Measurements from ENCODE around the gene JAG2. TPM values are rescaled to one million over a fixed set of nuclear protein-coding genes. Genes with fewer than 3 reads are reported as not detected.

The JAG2 gene
- total and polyA plus RNA-seq, 2 donors from 2014 or later = 6.3 to 26.1 TPM

DNA sequence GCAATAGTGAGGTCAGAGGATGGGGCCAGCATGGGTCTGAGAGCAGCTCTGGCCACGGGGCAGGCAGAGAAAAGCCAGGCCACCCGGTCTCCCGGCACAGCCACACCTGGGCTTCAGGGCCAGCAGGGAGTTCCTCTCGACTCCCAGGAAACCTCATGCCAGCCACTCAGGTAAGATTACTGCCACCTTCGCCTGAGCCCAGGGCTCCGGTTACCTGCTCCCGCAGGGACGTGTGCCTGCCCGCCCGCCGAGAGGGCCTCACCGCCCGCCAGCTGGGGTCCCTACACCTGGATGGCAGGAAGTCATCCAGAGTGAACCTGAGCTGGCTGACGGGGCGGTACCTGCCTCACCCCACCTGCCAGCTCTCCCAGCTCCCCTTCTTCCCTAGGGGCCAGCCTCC is 7.3 kb downstream of the JAG2 start:
- Histone ChIP-seq H3K9ac (ENCODE audit: low read length in 3 of 3) (no peak overlapping the region), H3K4me3 (ENCODE audit: low read length in 3 of 3) (no peak overlapping the region), H3K9me3 (ENCODE audit: control insufficient read depth in 2 of 3, insufficient read depth in 1 of 3, low read length in 3 of 3) (no peaks in the 10 kb centered on the region), H3K27me3 (ENCODE audit: control insufficient read depth, insufficient read depth, low read length) (no peaks in the 10 kb centered on the region), H3K36me3 (ENCODE audit: control insufficient read depth in 2 of 3, insufficient read depth in 3 of 3, low read length in 3 of 3) (no peaks in the 10 kb centered on the region), H3K4me1 (ENCODE audit: control insufficient read depth in 2 of 3, insufficient read depth in 2 of 3, low read depth in 1 of 3, low read length in 3 of 3) (no peaks in the 10 kb centered on the region), H3K27ac (ENCODE audit: low read depth in 2 of 2, low read length in 2 of 2) (no peak overlapping the region)
- FAIRE-seq (no peak), DNase-seq (peak in 3 of 5 donors; percentile 39 to 50 (median 48))
- intact Hi-C loops (cut with DNase I) = no loop called here
- TF ChIP-seq, protein P1, sequence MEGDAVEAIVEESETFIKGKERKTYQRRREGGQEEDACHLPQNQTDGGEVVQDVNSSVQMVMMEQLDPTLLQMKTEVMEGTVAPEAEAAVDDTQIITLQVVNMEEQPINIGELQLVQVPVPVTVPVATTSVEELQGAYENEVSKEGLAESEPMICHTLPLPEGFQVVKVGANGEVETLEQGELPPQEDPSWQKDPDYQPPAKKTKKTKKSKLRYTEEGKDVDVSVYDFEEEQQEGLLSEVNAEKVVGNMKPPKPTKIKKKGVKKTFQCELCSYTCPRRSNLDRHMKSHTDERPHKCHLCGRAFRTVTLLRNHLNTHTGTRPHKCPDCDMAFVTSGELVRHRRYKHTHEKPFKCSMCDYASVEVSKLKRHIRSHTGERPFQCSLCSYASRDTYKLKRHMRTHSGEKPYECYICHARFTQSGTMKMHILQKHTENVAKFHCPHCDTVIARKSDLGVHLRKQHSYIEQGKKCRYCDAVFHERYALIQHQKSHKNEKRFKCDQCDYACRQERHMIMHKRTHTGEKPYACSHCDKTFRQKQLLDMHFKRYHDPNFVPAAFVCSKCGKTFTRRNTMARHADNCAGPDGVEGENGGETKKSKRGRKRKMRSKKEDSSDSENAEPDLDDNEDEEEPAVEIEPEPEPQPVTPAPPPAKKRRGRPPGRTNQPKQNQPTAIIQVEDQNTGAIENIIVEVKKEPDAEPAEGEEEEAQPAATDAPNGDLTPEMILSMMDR (IDR thresholded peaks at IDR 0.05; ENCODE audit: borderline replicate concordance, extremely low read depth, insufficient read depth) = no peak

DNA sequence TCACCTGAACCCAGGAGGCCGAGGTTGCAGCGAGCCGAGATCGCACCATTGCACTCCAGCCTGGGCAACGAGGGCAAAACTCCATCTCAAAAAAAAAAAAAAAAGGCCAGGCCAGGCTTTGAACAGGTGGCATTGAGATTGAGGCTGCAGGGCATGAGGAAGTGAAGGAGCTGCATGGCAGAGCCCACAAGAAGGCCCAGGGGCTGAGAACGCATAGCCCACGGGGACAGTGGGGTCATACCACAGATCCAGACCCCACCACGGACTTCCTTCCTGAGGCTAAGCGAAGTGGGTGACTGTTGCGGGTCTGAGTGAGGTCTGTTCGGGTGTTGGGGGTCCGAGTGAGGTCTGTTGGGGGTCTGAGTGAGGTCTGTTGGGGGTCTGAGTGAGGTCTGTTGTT is 7.8 kb downstream of the JAG2 start:
- TF ChIP-seq, protein P1 (IDR thresholded peaks at IDR 0.05; ENCODE audit: borderline replicate concordance, extremely low read depth, insufficient read depth) = no peak
- intact Hi-C loops (cut with DNase I) = no loop called here
- no peak for FAIRE-seq

GRCh38 chr14:105159344-105159743 is 9.2 kb downstream of the JAG2 start:
- FAIRE-seq (no peak), DNase-seq (no peak)
- Histone ChIP-seq H3K9me3 (ENCODE audit: control insufficient read depth in 2 of 3, insufficient read depth in 1 of 3, low read length in 3 of 3) (no peaks in the 10 kb centered on the region), H3K4me3 (ENCODE audit: low read length in 3 of 3) (no peak overlapping the region), H3K27ac (ENCODE audit: low read depth in 2 of 2, low read length in 2 of 2) (no peak overlapping the region), H3K27me3 (ENCODE audit: control insufficient read depth, insufficient read depth, low read length) (no peaks in the 10 kb centered on the region), H3K9ac (ENCODE audit: low read length in 3 of 3) (no peak overlapping the region), H3K4me1 (ENCODE audit: control insufficient read depth in 2 of 3, insufficient read depth in 2 of 3, low read depth in 1 of 3, low read length in 3 of 3) (no peaks in the 10 kb centered on the region), H3K36me3 (ENCODE audit: control insufficient read depth in 2 of 3, insufficient read depth in 3 of 3, low read length in 3 of 3) (no peaks in the 10 kb centered on the region)
- intact Hi-C loops (cut with DNase I) = no loop called here
- TF ChIP-seq, protein P1 (IDR thresholded peaks at IDR 0.05; ENCODE audit: borderline replicate concordance, extremely low read depth, insufficient read depth) = no peak

More for the DNA sequence above, 7.8 kb downstream of the JAG2 start:
- DNase-seq = no peak
- no peak overlapping the region for H3K27ac ChIP-seq (ENCODE audit: low read depth in 2 of 2, low read length in 2 of 2)
- H3K9me3 ChIP-seq (ENCODE audit: control insufficient read depth in 2 of 3, insufficient read depth in 1 of 3, low read length in 3 of 3) = no peaks in the 10 kb centered on the region
- H3K4me3 ChIP-seq (ENCODE audit: low read length in 3 of 3) = no peak overlapping the region
- no peaks in the 10 kb centered on the region for H3K4me1 ChIP-seq (ENCODE audit: control insufficient read depth in 2 of 3, insufficient read depth in 2 of 3, low read depth in 1 of 3, low read length in 3 of 3)
- no peaks in the 10 kb centered on the region for H3K36me3 ChIP-seq (ENCODE audit: control insufficient read depth in 2 of 3, insufficient read depth in 3 of 3, low read length in 3 of 3)
- H3K9ac ChIP-seq (ENCODE audit: low read length in 3 of 3) = no peak overlapping the region
- H3K27me3 ChIP-seq (ENCODE audit: control insufficient read depth, insufficient read depth, low read length) = no peaks in the 10 kb centered on the region

GRCh38 chr14:105158794-105159193 is 9.8 kb downstream of the JAG2 start:
- FAIRE-seq (no peak), DNase-seq (no peak)
- intact Hi-C loops (cut with DNase I) = no loop called here

More at GRCh38 chr14:105158794-105159193, 9.8 kb downstream of the JAG2 start:
- Histone ChIP-seq H3K4me1 (ENCODE audit: control insufficient read depth in 2 of 3, insufficient read depth in 2 of 3, low read depth in 1 of 3, low read length in 3 of 3) (no peaks in the 10 kb centered on the region), H3K27me3 (ENCODE audit: control insufficient read depth, insufficient read depth, low read length) (no peaks in the 10 kb centered on the region), H3K4me3 (ENCODE audit: low read length in 3 of 3) (no peak overlapping the region), H3K27ac (ENCODE audit: low read depth in 2 of 2, low read length in 2 of 2) (no peak overlapping the region), H3K36me3 (ENCODE audit: control insufficient read depth in 2 of 3, insufficient read depth in 3 of 3, low read length in 3 of 3) (no peaks in the 10 kb centered on the region), H3K9me3 (ENCODE audit: control insufficient read depth in 2 of 3, insufficient read depth in 1 of 3, low read length in 3 of 3) (no peaks in the 10 kb centered on the region), H3K9ac (ENCODE audit: low read length in 3 of 3) (no peak overlapping the region)
- TF ChIP-seq, protein P1 (IDR thresholded peaks at IDR 0.05; ENCODE audit: borderline replicate concordance, extremely low read depth, insufficient read depth) = no peak

Measured in kidney (tissue), 14 donors.